ENCODE data around the gene FILIP1L.
A peak's percentile ranks its signal among the peaks of the same experiment; 100 is the strongest.

Gene FILIP1L

GRCh38 chr3:100010087-100010417 is 104.2 kb downstream of the FILIP1L start:
- Mint-ChIP-seq H3K27ac (no peak overlapping the region), H3K4me3 (no peak overlapping the region), H3K9me3 (peaks cover 14% of the 10 kb centered on the region), H3K4me1 (peaks cover 20% of the 10 kb centered on the region), H3K27me3 (ENCODE audit: low read depth, poor library complexity) (no peaks in the 10 kb centered on the region), H3K36me3 (ENCODE audit: low read depth) (peaks cover 24% of the 10 kb centered on the region)
- TF ChIP-seq CTCF (IDR thresholded peaks at IDR 0.05) = no peak
- no peak for DNase-seq

- H3K36me3 Mint-ChIP-seq (ENCODE audit: low read depth) = peaks cover 18% of the 10 kb centered on the region
- peaks cover 20% of the 10 kb centered on the region for H3K4me1 Mint-ChIP-seq
- peak overlapping the region; percentile 54 for H3K27ac Mint-ChIP-seq
- no peaks in the 10 kb centered on the region for H3K27me3 Mint-ChIP-seq (ENCODE audit: low read depth, poor library complexity)
- peaks cover 9% of the 10 kb centered on the region for H3K9me3 Mint-ChIP-seq
- peak; percentile 13 for DNase-seq
- TF ChIP-seq CTCF (IDR thresholded peaks at IDR 0.05) = no peak
- H3K4me3 Mint-ChIP-seq = no peak overlapping the region
These were observed 104.8 kb downstream of the FILIP1L start for GRCh38 chr3:100009276-100010086.

GRCh38 chr3:100008081-100008698 is 106.1 kb downstream of the FILIP1L start:
- DNase-seq = no peak
- no peak overlapping the region for H3K4me3 Mint-ChIP-seq
- peaks cover 8% of the 10 kb centered on the region for H3K36me3 Mint-ChIP-seq (ENCODE audit: low read depth)
- no peak for TF ChIP-seq CTCF (IDR thresholded peaks at IDR 0.05)
- H3K27me3 Mint-ChIP-seq (ENCODE audit: low read depth, poor library complexity) = no peaks in the 10 kb centered on the region
- no peaks in the 10 kb centered on the region for H3K9me3 Mint-ChIP-seq
- H3K27ac Mint-ChIP-seq = no peak overlapping the region
- H3K4me1 Mint-ChIP-seq = peaks cover 20% of the 10 kb centered on the region

GRCh38 chr3:100007313-100007712 is 107.0 kb downstream of the FILIP1L start:
- Mint-ChIP-seq H3K4me1 (peaks cover 26% of the 10 kb centered on the region), H3K27ac (no peak overlapping the region), H3K4me3 (no peak overlapping the region), H3K27me3 (ENCODE audit: low read depth, poor library complexity) (no peaks in the 10 kb centered on the region), H3K36me3 (ENCODE audit: low read depth) (peaks cover 8% of the 10 kb centered on the region), H3K9me3 (no peaks in the 10 kb centered on the region)
- no peak for DNase-seq
- TF ChIP-seq CTCF (IDR thresholded peaks at IDR 0.05) = no peak

GRCh38 chr3:100006570-100007271 is 107.6 kb downstream of the FILIP1L start:
- no peak overlapping the region for H3K4me3 Mint-ChIP-seq
- H3K27ac Mint-ChIP-seq = no peak overlapping the region
- peaks cover 32% of the 10 kb centered on the region for H3K4me1 Mint-ChIP-seq
- H3K27me3 Mint-ChIP-seq (ENCODE audit: low read depth, poor library complexity) = no peaks in the 10 kb centered on the region
- no peak for TF ChIP-seq CTCF (IDR thresholded peaks at IDR 0.05)
- no peak for DNase-seq
- peaks cover 8% of the 10 kb centered on the region for H3K36me3 Mint-ChIP-seq (ENCODE audit: low read depth)
- no peaks in the 10 kb centered on the region for H3K9me3 Mint-ChIP-seq

All from nephron progenitor cell (in vitro differentiated cells).